Posterior vena cava (tissue), 2 donors: ENCODE results near the gene IRGC. TPM values are rescaled to one million over a fixed set of nuclear protein-coding genes. Genes with fewer than 3 reads are reported as not detected.
"Not testable (repeated sequence)": the region's sequence is repeated elsewhere in the genome, so short reads cannot be mapped to it uniquely, and the experiment has no call there.

ENCODE experiments used
- DNase-seq: peaks from one replicate; pipeline ENCODE4 v3.0.0-alpha.2; 2020; ENCODE audit warnings: low spot score
- intact Hi-C, 2 donors: fragments of 100-400 bp; cut with DNase I; formaldehyde crosslinking; loops; one replicate each; pipeline versions ENCODE4 v1.14.1 to v1.14.2; 2022 to 2023
- total RNA-seq, 2 donors: library from RNA; stranded (reverse); fragmentation: NEBNext Ultra II Directional; extraction: Animal tissue kit (Norgen Biotek cat#: 25700); gene quantifications; one replicate each; pipeline ENCODE4 v1.2.1, GENCODE V29; 2021
- donor health status: DM: yes; HTN: yes; CAD: no.
- donor health status: DM: yes; HTN: yes; CAD: no.

The IRGC gene
- total RNA-seq, 2 donors from 2014 or later = not detected

GRCh38 chr19:43748205-43748594 lies 32.3 kb downstream of the IRGC start:
- intact Hi-C loops = loop anchor here in 1 of 2 donors (5.0 kb wide), 1 partner anchor 34 kb away; the partner anchor contains the start of gene KCNN4
- no peak for DNase-seq

- DNase-seq = no peak
- intact Hi-C loops = loop anchor here in 1 of 2 donors (5.0 kb wide), 1 partner anchor 34 kb away; the partner anchor contains the start of gene KCNN4
These were observed 32.8 kb downstream of the IRGC start for GRCh38 chr19:43748685-43749084.

- intact Hi-C loops = loop anchor here in 1 of 2 donors (5.0 kb wide), 1 partner anchor 33 kb away; the partner anchor contains the start of gene KCNN4
These were observed 33.3 kb downstream of the IRGC start for GRCh38 chr19:43749152-43749551.

GRCh38 chr19:43749898-43750297 lies 34.0 kb downstream of the IRGC start:
- intact Hi-C loops = loop anchor here in 1 of 2 donors (5.0 kb wide), 1 partner anchor 32 kb away; the partner anchor contains the start of gene KCNN4

More at GRCh38 chr19:43749152-43749551, 33.3 kb downstream of the IRGC start:
- DNase-seq = no peak

GRCh38 chr19:43751466-43752220 lies 35.8 kb downstream of the IRGC start:
- intact Hi-C loops = no loop called here
- DNase-seq = no peak

More at GRCh38 chr19:43749898-43750297, 34.0 kb downstream of the IRGC start:
- no peak for DNase-seq

GRCh38 chr19:43752287-43752875 lies 36.5 kb downstream of the IRGC start:
- intact Hi-C loops = no loop called here
- no peak for DNase-seq

GRCh38 chr19:43754253-43754502 lies 38.3 kb downstream of the IRGC start:
- no peak for DNase-seq
- intact Hi-C loops = no loop called here

- intact Hi-C loops = no loop called here
- peak; percentile 100 for DNase-seq
These were observed 38.8 kb downstream of the IRGC start, which contains the start of gene SMG9 for GRCh38 chr19:43754503-43755255. TSS of gene SMG9 (minus strand) at chr19:43754962. CDS start at chr19:43750741, 4,221 bp downstream.

- peak; percentile 94 for DNase-seq
- intact Hi-C loops = no loop called here
These were observed 39.5 kb downstream of the IRGC start for GRCh38 chr19:43755256-43755801.

GRCh38 chr19:43759515-43759914 lies 43.6 kb downstream of the IRGC start:
- no peak for DNase-seq
- intact Hi-C loops = no loop called here

GRCh38 chr19:43760941-43761340 lies 45.1 kb downstream of the IRGC start:
- intact Hi-C loops = no loop called here
- DNase-seq = no peak

- no peak for DNase-seq
- intact Hi-C loops = no loop called here
These were observed 46.9 kb downstream of the IRGC start for GRCh38 chr19:43762814-43763213.

- intact Hi-C loops = no loop called here
- DNase-seq = peak; percentile 90
These were observed 47.6 kb downstream of the IRGC start for GRCh38 chr19:43763473-43763939.

- intact Hi-C loops, DNase-seq: not testable (repeated sequence)
These were observed 48.8 kb downstream of the IRGC start for GRCh38 chr19:43764684-43765083.

GRCh38 chr19:43765109-43765876 lies 49.4 kb downstream of the IRGC start:
- intact Hi-C loops = no loop called here
- peak; percentile 95 for DNase-seq

GRCh38 chr19:43766755-43767043 lies 50.8 kb downstream of the IRGC start:
- no peak for DNase-seq
- intact Hi-C loops = no loop called here

- no peak for DNase-seq
- intact Hi-C loops = no loop called here
These were observed 51.4 kb downstream of the IRGC start for GRCh38 chr19:43767316-43767715.

- intact Hi-C loops = no loop called here
- DNase-seq = no peak
These were observed 51.9 kb downstream of the IRGC start for GRCh38 chr19:43767818-43768217.
